Stimulated activated CD4-positive, alpha-beta T cell treated with anti-CD3 and anti-CD28 coated beads, TNF-alpha, amount 100 ng/mL, for 48 hours (primary cell): ENCODE data around the gene IL36RN.

Experiments
- DNase-seq, 3 donors: peaks; one replicate each; pipeline ENCODE4 v3.0.0-alpha.2; 2020; ENCODE audit warnings: low read depth in 3 of 3

The IL36RN gene

GRCh38 chr2:113102133-113102532, 43.1 kb downstream of the IL36RN start:
- DNase-seq = no peak

GRCh38 chr2:113103277-113103676, 44.3 kb downstream of the IL36RN start:
- no peak for DNase-seq

- peak in 2 of 3 donors; percentile 29 to 31 for DNase-seq
Measured at GRCh38 chr2:113104054-113104611, 45.1 kb downstream of the IL36RN start.

DNA sequence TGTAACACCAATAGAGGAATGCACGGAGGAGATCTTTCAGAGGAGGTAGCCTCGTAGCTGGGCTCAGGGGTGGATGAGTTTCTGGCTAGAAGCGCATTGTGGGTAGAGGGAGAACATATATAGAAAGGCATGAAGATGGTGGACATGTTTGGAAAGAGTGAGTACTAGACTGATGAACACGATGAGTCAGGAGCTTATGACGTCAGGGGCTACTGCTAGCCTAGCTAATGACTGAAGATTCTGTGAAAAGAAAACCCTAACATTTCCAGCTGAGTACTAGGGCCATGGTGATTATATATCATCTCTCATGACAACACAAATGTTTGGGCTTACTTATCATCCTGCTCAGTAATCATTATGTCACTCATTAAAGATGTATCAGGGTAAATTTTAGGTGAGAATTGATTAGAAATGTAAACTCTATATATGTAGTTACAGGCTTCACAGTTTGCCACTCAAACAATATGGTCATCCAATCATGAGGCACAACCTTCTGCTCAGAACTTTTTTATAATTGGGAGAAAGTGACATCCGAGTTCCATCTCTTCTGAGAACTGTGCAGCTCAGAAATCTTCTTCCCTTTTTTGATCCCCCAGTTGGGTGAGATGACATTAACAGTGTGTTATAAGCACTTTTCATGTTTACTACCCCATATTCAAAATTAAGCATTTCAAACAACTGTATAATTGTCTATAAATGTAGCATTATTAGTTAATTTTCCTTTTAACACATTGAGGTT, 46.2 kb downstream of the IL36RN start:
- DNase-seq = peak in 2 of 3 donors; percentile 48 to 71

- no peak for DNase-seq
Measured at GRCh38 chr2:113111121-113111520, 52.1 kb downstream of the IL36RN start.

GRCh38 chr2:113111823-113112287, 52.9 kb downstream of the IL36RN start:
- DNase-seq = no peak

DNA sequence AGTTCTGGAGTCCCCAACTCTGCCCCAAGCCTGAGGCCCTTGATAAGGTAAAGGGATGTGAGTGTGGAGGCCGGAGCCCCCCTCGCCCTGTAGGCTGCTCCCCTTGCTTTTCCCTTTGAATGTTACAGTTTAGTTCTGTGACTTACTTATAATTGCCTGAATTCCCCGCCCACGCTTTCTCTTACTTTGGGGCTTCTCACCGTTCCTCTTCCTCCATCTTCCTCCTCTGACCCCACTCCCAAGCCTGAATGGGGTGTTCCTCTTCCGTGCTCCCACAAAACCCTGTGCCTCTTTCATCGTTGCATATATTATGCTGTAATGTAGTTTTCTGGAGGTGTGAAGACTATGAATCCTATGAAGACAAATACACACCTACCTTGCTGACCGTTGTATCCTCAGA, 53.4 kb downstream of the IL36RN start:
- DNase-seq = no peak

- DNase-seq = no peak
Measured at GRCh38 chr2:113112871-113113270, 53.9 kb downstream of the IL36RN start.

- DNase-seq = no peak
Measured at GRCh38 chr2:113113807-113114206, 54.8 kb downstream of the IL36RN start.
